ENCODE data around the gene DICER1.

Gene DICER1

DNA sequence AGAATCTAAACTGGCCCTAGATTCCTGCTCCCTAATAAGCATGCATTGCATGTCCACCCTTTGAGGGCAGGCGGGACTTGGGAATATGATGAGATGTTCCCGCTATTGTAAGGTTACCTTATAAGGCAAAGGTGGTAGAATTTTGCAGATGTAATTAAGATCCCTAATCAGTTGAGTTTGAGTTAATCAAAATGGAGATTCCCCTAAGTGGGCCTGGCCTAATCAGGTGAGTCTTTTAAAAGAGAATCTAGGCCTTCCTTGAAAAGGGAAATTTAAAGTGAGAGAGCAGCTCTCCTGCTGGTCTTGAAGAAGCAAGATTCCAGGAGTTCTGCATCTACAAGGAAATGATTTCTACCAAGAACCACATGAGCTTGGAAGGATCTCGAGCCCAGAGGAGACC, 83.4 kb downstream of the DICER1 start:
- Histone ChIP-seq H3K9me3 (ENCODE audit: insufficient read depth, low read depth, low read length) (no peaks in the 10 kb centered on the region), H4K20me1 (ENCODE audit: insufficient read depth, low read length, poor library complexity, severe bottlenecking) (no peaks in the 10 kb centered on the region), H3K9ac (ENCODE audit: low read depth, low read length, poor library complexity, severe bottlenecking) (no peak overlapping the region), H2AFZ (ENCODE audit: low read length) (no peak overlapping the region), H3K79me2 (ENCODE audit: insufficient read depth, low read length) (no peaks in the 10 kb centered on the region), H3K27me3 (ENCODE audit: insufficient read depth, low read length, poor library complexity, severe bottlenecking) (no peaks in the 10 kb centered on the region), H3K36me3 (ENCODE audit: insufficient read depth, low read length) (no peaks in the 10 kb centered on the region), H3F3A (ENCODE audit: low read depth) (no peaks in the 10 kb centered on the region), H3K9me2 (replicated peaks; ENCODE audit: low read depth, low read length) (no peaks in the 10 kb centered on the region), H3K4me2 (ENCODE audit: low read depth, low read length, poor library complexity, severe bottlenecking) (no peak overlapping the region), H3K4me3 (ENCODE audit: low read length, poor library complexity, severe bottlenecking) (no peak overlapping the region), H3K4me1 (ENCODE audit: insufficient read depth, low read length, poor library complexity, severe bottlenecking) (no peaks in the 10 kb centered on the region)
- TF ChIP-seq EZH2phosphoT487 (IDR thresholded peaks at IDR 0.05; ENCODE audit: borderline replicate concordance) = no peak
- TF ChIP-seq CTCF (conservative IDR thresholded peaks at IDR 0.05; ENCODE audit: low read length) = no peak

- Histone ChIP-seq H3K4me2 (ENCODE audit: low read depth, low read length, poor library complexity, severe bottlenecking) (no peak overlapping the region), H3K9ac (ENCODE audit: low read depth, low read length, poor library complexity, severe bottlenecking) (no peak overlapping the region), H3K27me3 (ENCODE audit: insufficient read depth, low read length, poor library complexity, severe bottlenecking) (no peaks in the 10 kb centered on the region), H3K79me2 (ENCODE audit: insufficient read depth, low read length) (no peaks in the 10 kb centered on the region), H3K4me3 (ENCODE audit: low read length, poor library complexity, severe bottlenecking) (no peak overlapping the region), H3F3A (ENCODE audit: low read depth) (no peaks in the 10 kb centered on the region), H4K20me1 (ENCODE audit: insufficient read depth, low read length, poor library complexity, severe bottlenecking) (no peaks in the 10 kb centered on the region), H3K36me3 (ENCODE audit: insufficient read depth, low read length) (no peaks in the 10 kb centered on the region), H2AFZ (ENCODE audit: low read length) (no peak overlapping the region), H3K9me2 (replicated peaks; ENCODE audit: low read depth, low read length) (no peaks in the 10 kb centered on the region), H3K4me1 (ENCODE audit: insufficient read depth, low read length, poor library complexity, severe bottlenecking) (no peaks in the 10 kb centered on the region), H3K9me3 (ENCODE audit: insufficient read depth, low read depth, low read length) (no peaks in the 10 kb centered on the region; the same call in 1 of the 2 replicates)
- no peak for TF ChIP-seq EZH2phosphoT487 (IDR thresholded peaks at IDR 0.05; ENCODE audit: borderline replicate concordance)
- TF ChIP-seq CTCF (conservative IDR thresholded peaks at IDR 0.05; ENCODE audit: low read length) = no peak
Measured at GRCh38 chr14:95072310-95072905, 84.9 kb downstream of the DICER1 start.

GRCh38 chr14:95071649-95072280, 85.6 kb downstream of the DICER1 start:
- H3K36me3 ChIP-seq (ENCODE audit: insufficient read depth, low read length) = no peaks in the 10 kb centered on the region
- H3K9ac ChIP-seq (ENCODE audit: low read depth, low read length, poor library complexity, severe bottlenecking) = no peak overlapping the region
- no peak overlapping the region for H3K4me2 ChIP-seq (ENCODE audit: low read depth, low read length, poor library complexity, severe bottlenecking)
- no peaks in the 10 kb centered on the region for H4K20me1 ChIP-seq (ENCODE audit: insufficient read depth, low read length, poor library complexity, severe bottlenecking)
- no peak for TF ChIP-seq CTCF (conservative IDR thresholded peaks at IDR 0.05; ENCODE audit: low read length)
- TF ChIP-seq EZH2phosphoT487 (IDR thresholded peaks at IDR 0.05; ENCODE audit: borderline replicate concordance) = no peak
- H2AFZ ChIP-seq (ENCODE audit: low read length) = no peak overlapping the region
- no peaks in the 10 kb centered on the region for H3K27me3 ChIP-seq (ENCODE audit: insufficient read depth, low read length, poor library complexity, severe bottlenecking)
- no peaks in the 10 kb centered on the region for H3K79me2 ChIP-seq (ENCODE audit: insufficient read depth, low read length)
- H3K9me3 ChIP-seq (ENCODE audit: insufficient read depth, low read depth, low read length) = no peaks in the 10 kb centered on the region; the same call in 1 of the 2 replicates
- H3K4me1 ChIP-seq (ENCODE audit: insufficient read depth, low read length, poor library complexity, severe bottlenecking) = no peaks in the 10 kb centered on the region
- no peaks in the 10 kb centered on the region for H3F3A ChIP-seq (ENCODE audit: low read depth)
- no peak overlapping the region for H3K4me3 ChIP-seq (ENCODE audit: low read length, poor library complexity, severe bottlenecking)
- no peaks in the 10 kb centered on the region for H3K9me2 ChIP-seq (replicated peaks; ENCODE audit: low read depth, low read length)

Measured in Loucy (cell line).